GM12801 (cell line): Measurements from ENCODE around the gene MAP4K1.

Experiments used
- CTCF ChIP-seq: IDR thresholded peaks from one replicate; pipeline ENCODE4 v1.5.1; 2011; ENCODE audit warnings: control low read depth; ENCODE audit not compliant: insufficient read length; ENCODE audit errors: extremely low read depth

The MAP4K1 gene

GRCh38 chr19:38624822-38625221, 7.1 kb upstream of the MAP4K1 start:
- no peak for TF ChIP-seq CTCF

- TF ChIP-seq CTCF: no peak
Observed at GRCh38 chr19:38619361-38620174, 1.8 kb upstream of the MAP4K1 start.

DNA sequence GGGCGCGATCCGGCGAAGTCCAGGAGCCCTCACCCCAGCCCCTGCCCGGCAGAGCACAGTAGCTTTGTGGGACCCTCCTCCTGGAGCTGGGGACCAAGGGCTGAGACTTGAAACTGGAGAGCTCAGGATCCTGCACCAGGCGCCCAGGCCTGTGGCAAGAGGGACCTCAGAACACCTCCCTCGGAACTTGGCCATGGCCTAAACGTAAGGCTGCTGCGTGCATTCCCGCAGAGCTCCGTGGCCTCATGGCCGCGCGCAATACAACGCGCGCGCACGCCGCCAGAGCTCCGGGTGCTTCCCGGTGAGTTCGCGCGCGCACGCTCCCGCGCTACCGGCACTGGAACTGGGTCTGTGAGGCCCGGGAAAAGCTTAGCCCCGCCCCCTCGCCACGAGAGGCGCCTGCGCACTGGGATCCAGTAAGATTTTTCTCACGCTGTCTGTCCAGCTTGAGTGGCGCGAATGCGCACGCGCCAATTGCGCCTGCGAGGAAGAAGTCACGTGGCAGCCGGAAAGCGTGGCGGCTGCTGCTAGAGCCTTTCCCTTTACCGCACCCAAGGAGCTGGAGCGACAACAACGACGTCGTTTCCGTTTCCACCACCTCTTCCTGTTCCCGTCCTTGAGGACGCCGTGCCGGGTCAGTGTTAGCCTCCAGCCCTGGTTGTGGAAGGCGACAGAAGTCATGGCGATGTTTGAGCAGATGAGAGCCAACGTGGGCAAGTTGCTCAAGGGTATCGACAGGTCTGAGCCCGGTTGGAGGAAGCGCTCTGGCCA, 1.0 kb upstream of the MAP4K1 start, which contains the start of gene EIF3K:
Gene EIF3K, plus strand, starts transcription at position 599 of the 771 bp plus-strand sequence. Its CDS starts 81 bp downstream, at position 680.
- no peak for TF ChIP-seq CTCF

- TF ChIP-seq CTCF: no peak
Observed at GRCh38 chr19:38617283-38617763, 430 bp downstream of the MAP4K1 start.

GRCh38 chr19:38616265-38616664, 1.5 kb downstream of the MAP4K1 start:
- no peak for TF ChIP-seq CTCF

- no peak for TF ChIP-seq CTCF
Observed at GRCh38 chr19:38615007-38615581, 2.7 kb downstream of the MAP4K1 start.

- no peak for TF ChIP-seq CTCF
Observed at GRCh38 chr19:38614289-38614688, 3.5 kb downstream of the MAP4K1 start.
